Vagina (tissue), 2 donors: ENCODE results near the gene ARVCF.

ENCODE experiments used
- CTCF ChIP-seq, 3 experiments: fragments of 450-650 bp in 2 of 3; fragments of 200-600 bp in 1 of 3; sonication (generic) in 1 of 3; IDR thresholded peaks; one replicate each; pipeline ENCODE4 v1.5.1; 2017 to 2019; ENCODE audit warnings: antibody characterized with exemption in 3 of 3, mild to moderate bottlenecking in 2 of 3, moderate library complexity in 2 of 3
- POLR2A ChIP-seq, 2 donors: fragments of 450-650 bp; IDR thresholded peaks; one replicate each; pipeline ENCODE4 v1.6.1; 2017; ENCODE audit warnings: antibody characterized with exemption in 2 of 2, mild to moderate bottlenecking in 2 of 2, moderate library complexity in 2 of 2

- TF ChIP-seq POLR2A (IDR thresholded peaks at IDR 0.05), result no peak
- no peak for TF ChIP-seq CTCF (IDR thresholded peaks at IDR 0.05)
Measured at GRCh38 chr22:20001082-20001638, 15.5 kb downstream of the ARVCF start.
